ENCODE measurements around the gene COX11.

COX11 gene

GRCh38 chr17:54941285-54941684 lies 27.2 kb downstream of the COX11 start:
- Histone ChIP-seq H3K4me3 (ENCODE audit: low read depth in 1 of 2, low read length in 2 of 2) (no peak overlapping the region), H3K4me1 (ENCODE audit: control insufficient read depth in 1 of 2, insufficient read depth in 2 of 2, low read length in 2 of 2) (peaks cover 0 to under 1% of the 10 kb centered on the region in 2 donors), H3K27ac (ENCODE audit: low read depth, low read length) (no peak overlapping the region), H3K9ac (ENCODE audit: low read depth in 1 of 2, low read length in 2 of 2) (no peak overlapping the region), H3K9me3 (ENCODE audit: control insufficient read depth in 1 of 2, low read length in 2 of 2) (no peaks in the 10 kb centered on the region), H3K27me3 (ENCODE audit: control insufficient read depth in 1 of 2, insufficient read depth in 2 of 2, low read length in 2 of 2) (no peaks in the 10 kb centered on the region), H3K36me3 (ENCODE audit: control insufficient read depth in 1 of 2, insufficient read depth in 2 of 2, low read length in 2 of 2) (peaks cover 0 to 25% of the 10 kb centered on the region in 2 donors)

GRCh38 chr17:54937426-54937825 lies 31.0 kb downstream of the COX11 start:
- Histone ChIP-seq H3K27me3 (ENCODE audit: control insufficient read depth in 1 of 2, insufficient read depth in 2 of 2, low read length in 2 of 2) (no peaks in the 10 kb centered on the region), H3K9me3 (ENCODE audit: control insufficient read depth in 1 of 2, low read length in 2 of 2) (no peaks in the 10 kb centered on the region), H3K4me3 (ENCODE audit: low read depth in 1 of 2, low read length in 2 of 2) (no peak overlapping the region), H3K27ac (ENCODE audit: low read depth, low read length) (no peak overlapping the region), H3K36me3 (ENCODE audit: control insufficient read depth in 1 of 2, insufficient read depth in 2 of 2, low read length in 2 of 2) (peaks cover 8 to 28% of the 10 kb centered on the region in 2 donors), H3K4me1 (ENCODE audit: control insufficient read depth in 1 of 2, insufficient read depth in 2 of 2, low read length in 2 of 2) (peaks cover 14 to 21% of the 10 kb centered on the region in 2 donors), H3K9ac (ENCODE audit: low read depth in 1 of 2, low read length in 2 of 2) (no peak overlapping the region)

- peaks cover 14 to 21% of the 10 kb centered on the region in 2 donors for H3K4me1 ChIP-seq (ENCODE audit: control insufficient read depth in 1 of 2, insufficient read depth in 2 of 2, low read length in 2 of 2)
- H3K27ac ChIP-seq (ENCODE audit: low read depth, low read length) = no peak overlapping the region
- H3K9ac ChIP-seq (ENCODE audit: low read depth in 1 of 2, low read length in 2 of 2) = no peak overlapping the region
- no peaks in the 10 kb centered on the region for H3K27me3 ChIP-seq (ENCODE audit: control insufficient read depth in 1 of 2, insufficient read depth in 2 of 2, low read length in 2 of 2)
- no peaks in the 10 kb centered on the region for H3K9me3 ChIP-seq (ENCODE audit: control insufficient read depth in 1 of 2, low read length in 2 of 2)
- peaks cover 8 to 28% of the 10 kb centered on the region in 2 donors for H3K36me3 ChIP-seq (ENCODE audit: control insufficient read depth in 1 of 2, insufficient read depth in 2 of 2, low read length in 2 of 2)
- H3K4me3 ChIP-seq (ENCODE audit: low read depth in 1 of 2, low read length in 2 of 2) = no peak overlapping the region
Observed at GRCh38 chr17:54937018-54937417, 31.4 kb downstream of the COX11 start.

- H3K36me3 ChIP-seq (ENCODE audit: control insufficient read depth in 1 of 2, insufficient read depth in 2 of 2, low read length in 2 of 2) = peaks cover 14 to 28% of the 10 kb centered on the region in 2 donors
- no peak overlapping the region for H3K9ac ChIP-seq (ENCODE audit: low read depth in 1 of 2, low read length in 2 of 2)
- no peak overlapping the region for H3K27ac ChIP-seq (ENCODE audit: low read depth, low read length)
- H3K4me3 ChIP-seq (ENCODE audit: low read depth in 1 of 2, low read length in 2 of 2) = no peak overlapping the region
- H3K4me1 ChIP-seq (ENCODE audit: control insufficient read depth in 1 of 2, insufficient read depth in 2 of 2, low read length in 2 of 2) = peaks cover 14 to 21% of the 10 kb centered on the region in 2 donors
- no peaks in the 10 kb centered on the region for H3K27me3 ChIP-seq (ENCODE audit: control insufficient read depth in 1 of 2, insufficient read depth in 2 of 2, low read length in 2 of 2)
- no peaks in the 10 kb centered on the region for H3K9me3 ChIP-seq (ENCODE audit: control insufficient read depth in 1 of 2, low read length in 2 of 2)
Observed at GRCh38 chr17:54935471-54935870, 33.0 kb downstream of the COX11 start.

- Histone ChIP-seq H3K9me3 (ENCODE audit: control insufficient read depth in 1 of 2, low read length in 2 of 2) (no peaks in the 10 kb centered on the region), H3K27me3 (ENCODE audit: control insufficient read depth in 1 of 2, insufficient read depth in 2 of 2, low read length in 2 of 2) (no peaks in the 10 kb centered on the region), H3K9ac (ENCODE audit: low read depth in 1 of 2, low read length in 2 of 2) (no peak overlapping the region), H3K36me3 (ENCODE audit: control insufficient read depth in 1 of 2, insufficient read depth in 2 of 2, low read length in 2 of 2) (peaks cover 14 to 25% of the 10 kb centered on the region in 2 donors), H3K4me3 (ENCODE audit: low read depth in 1 of 2, low read length in 2 of 2) (no peak overlapping the region), H3K4me1 (ENCODE audit: control insufficient read depth in 1 of 2, insufficient read depth in 2 of 2, low read length in 2 of 2) (peaks cover 14 to 21% of the 10 kb centered on the region in 2 donors), H3K27ac (ENCODE audit: low read depth, low read length) (no peak overlapping the region)
Observed at GRCh38 chr17:54933921-54934320, 34.5 kb downstream of the COX11 start.

GRCh38 chr17:54932711-54933110 lies 35.7 kb downstream of the COX11 start:
- Histone ChIP-seq H3K27ac (ENCODE audit: low read depth, low read length) (no peak overlapping the region), H3K9me3 (ENCODE audit: control insufficient read depth in 1 of 2, low read length in 2 of 2) (no peaks in the 10 kb centered on the region), H3K27me3 (ENCODE audit: control insufficient read depth in 1 of 2, insufficient read depth in 2 of 2, low read length in 2 of 2) (no peaks in the 10 kb centered on the region), H3K36me3 (ENCODE audit: control insufficient read depth in 1 of 2, insufficient read depth in 2 of 2, low read length in 2 of 2) (peaks cover 14 to 32% of the 10 kb centered on the region in 2 donors), H3K4me3 (ENCODE audit: low read depth in 1 of 2, low read length in 2 of 2) (no peak overlapping the region), H3K4me1 (ENCODE audit: control insufficient read depth in 1 of 2, insufficient read depth in 2 of 2, low read length in 2 of 2) (peaks cover 24 to 26% of the 10 kb centered on the region in 2 donors), H3K9ac (ENCODE audit: low read depth in 1 of 2, low read length in 2 of 2) (no peak overlapping the region)

- Histone ChIP-seq H3K4me3 (ENCODE audit: low read depth in 1 of 2, low read length in 2 of 2) (no peak overlapping the region), H3K27me3 (ENCODE audit: control insufficient read depth in 1 of 2, insufficient read depth in 2 of 2, low read length in 2 of 2) (no peaks in the 10 kb centered on the region), H3K9me3 (ENCODE audit: control insufficient read depth in 1 of 2, low read length in 2 of 2) (no peaks in the 10 kb centered on the region), H3K27ac (ENCODE audit: low read depth, low read length) (no peak overlapping the region), H3K9ac (ENCODE audit: low read depth in 1 of 2, low read length in 2 of 2) (no peak overlapping the region), H3K36me3 (ENCODE audit: control insufficient read depth in 1 of 2, insufficient read depth in 2 of 2, low read length in 2 of 2) (peaks cover 22 to 30% of the 10 kb centered on the region in 2 donors), H3K4me1 (ENCODE audit: control insufficient read depth in 1 of 2, insufficient read depth in 2 of 2, low read length in 2 of 2) (peaks cover 3 to 13% of the 10 kb centered on the region in 2 donors)
Observed at GRCh38 chr17:54927525-54927924, 40.9 kb downstream of the COX11 start.

- H3K9me3 ChIP-seq (ENCODE audit: control insufficient read depth in 1 of 2, low read length in 2 of 2) = no peaks in the 10 kb centered on the region
- peaks cover 3 to 13% of the 10 kb centered on the region in 2 donors for H3K4me1 ChIP-seq (ENCODE audit: control insufficient read depth in 1 of 2, insufficient read depth in 2 of 2, low read length in 2 of 2)
- H3K36me3 ChIP-seq (ENCODE audit: control insufficient read depth in 1 of 2, insufficient read depth in 2 of 2, low read length in 2 of 2) = peaks cover 14 to 32% of the 10 kb centered on the region in 2 donors
- no peaks in the 10 kb centered on the region for H3K27me3 ChIP-seq (ENCODE audit: control insufficient read depth in 1 of 2, insufficient read depth in 2 of 2, low read length in 2 of 2)
- no peak overlapping the region for H3K4me3 ChIP-seq (ENCODE audit: low read depth in 1 of 2, low read length in 2 of 2)
- no peak overlapping the region for H3K27ac ChIP-seq (ENCODE audit: low read depth, low read length)
- H3K9ac ChIP-seq (ENCODE audit: low read depth in 1 of 2, low read length in 2 of 2) = no peak overlapping the region
Observed at GRCh38 chr17:54924405-54924804, 44.0 kb downstream of the COX11 start.

- Histone ChIP-seq H3K36me3 (ENCODE audit: control insufficient read depth in 1 of 2, insufficient read depth in 2 of 2, low read length in 2 of 2) (peaks cover 34 to 45% of the 10 kb centered on the region in 2 donors), H3K27ac (ENCODE audit: low read depth, low read length) (no peak overlapping the region), H3K4me1 (ENCODE audit: control insufficient read depth in 1 of 2, insufficient read depth in 2 of 2, low read length in 2 of 2) (no peaks in the 10 kb centered on the region), H3K4me3 (ENCODE audit: low read depth in 1 of 2, low read length in 2 of 2) (no peak overlapping the region), H3K9me3 (ENCODE audit: control insufficient read depth in 1 of 2, low read length in 2 of 2) (peaks cover 0 to 4% of the 10 kb centered on the region in 2 donors), H3K27me3 (ENCODE audit: control insufficient read depth in 1 of 2, insufficient read depth in 2 of 2, low read length in 2 of 2) (no peaks in the 10 kb centered on the region), H3K9ac (ENCODE audit: low read depth in 1 of 2, low read length in 2 of 2) (no peak overlapping the region)
Observed at GRCh38 chr17:54920819-54921218, 47.6 kb downstream of the COX11 start.

GRCh38 chr17:54919425-54919824 lies 49.0 kb downstream of the COX11 start:
- no peak overlapping the region for H3K4me3 ChIP-seq (ENCODE audit: low read depth in 1 of 2, low read length in 2 of 2)
- no peaks in the 10 kb centered on the region for H3K4me1 ChIP-seq (ENCODE audit: control insufficient read depth in 1 of 2, insufficient read depth in 2 of 2, low read length in 2 of 2)
- no peak overlapping the region for H3K27ac ChIP-seq (ENCODE audit: low read depth, low read length)
- no peak overlapping the region for H3K9ac ChIP-seq (ENCODE audit: low read depth in 1 of 2, low read length in 2 of 2)
- H3K36me3 ChIP-seq (ENCODE audit: control insufficient read depth in 1 of 2, insufficient read depth in 2 of 2, low read length in 2 of 2) = peaks cover 29 to 49% of the 10 kb centered on the region in 2 donors
- H3K9me3 ChIP-seq (ENCODE audit: control insufficient read depth in 1 of 2, low read length in 2 of 2) = peaks cover 0 to 4% of the 10 kb centered on the region in 2 donors
- no peaks in the 10 kb centered on the region for H3K27me3 ChIP-seq (ENCODE audit: control insufficient read depth in 1 of 2, insufficient read depth in 2 of 2, low read length in 2 of 2)

GRCh38 chr17:54916721-54917120 lies 51.7 kb downstream of the COX11 start:
- Histone ChIP-seq H3K9ac (ENCODE audit: low read depth in 1 of 2, low read length in 2 of 2) (no peak overlapping the region), H3K27ac (ENCODE audit: low read depth, low read length) (no peak overlapping the region), H3K4me1 (ENCODE audit: control insufficient read depth in 1 of 2, insufficient read depth in 2 of 2, low read length in 2 of 2) (no peaks in the 10 kb centered on the region), H3K9me3 (ENCODE audit: control insufficient read depth in 1 of 2, low read length in 2 of 2) (peaks cover 0 to 4% of the 10 kb centered on the region in 2 donors), H3K4me3 (ENCODE audit: low read depth in 1 of 2, low read length in 2 of 2) (no peak overlapping the region), H3K36me3 (ENCODE audit: control insufficient read depth in 1 of 2, insufficient read depth in 2 of 2, low read length in 2 of 2) (peaks cover 30 to 56% of the 10 kb centered on the region in 2 donors), H3K27me3 (ENCODE audit: control insufficient read depth in 1 of 2, insufficient read depth in 2 of 2, low read length in 2 of 2) (no peaks in the 10 kb centered on the region)
